Measurements from ENCODE around the gene USH2A.

- TF ChIP-seq CTCF (IDR thresholded peaks at IDR 0.05; ENCODE audit: borderline replicate concordance, extremely low read depth, low read length, poor library complexity, severe bottlenecking): no peak
- no peak for TF ChIP-seq EZH2 (IDR thresholded peaks at IDR 0.05; ENCODE audit: borderline replicate concordance, low read depth, low read length, severe bottlenecking)
Measured at GRCh38 chr1:215608646-215609045, 814.6 kb downstream of the USH2A start.

Measured in DND-41 (cell line).